Natural killer cell treated with Interleukin-12 subunit alpha and Interleukin-12 subunit beta and Interleukin-15 and Interleukin-18, amount 100 ng/mL, for 72 hours (primary cell): ENCODE results near the gene EGLN2. TPM values are rescaled to one million over a fixed set of nuclear protein-coding genes. Genes with fewer than 3 reads are reported as not detected.
"Not testable (repeated sequence)": the region's sequence is repeated elsewhere in the genome, so short reads cannot be mapped to it uniquely, and the experiment has no call there.

Experiments
- ATAC-seq, 2 donors: fragments of 150-1000 bp; cut with Tn5 transposase in 1 of 2; sonication (Bioruptor Pico), chemical (Tn5 transposase) in 1 of 2; 2 replicates each; pipeline ENCODE4 v1.10.0; 2021
- DNase-seq: peaks from one replicate; pipeline ENCODE4 v3.0.0; 2022; ENCODE audit warnings: low spot score
- H3K27ac Mint-ChIP-seq, 2 donors: 1 replicate in 1 of 2; 2 replicates in 1 of 2; pipeline ENCODE4 v1.8.0; 2022; ENCODE audit warnings: mixed read lengths in 2 of 2, mild to moderate bottlenecking in 1 of 2, moderate library complexity in 1 of 2
- H3K27me3 Mint-ChIP-seq, 2 donors: 1 replicate in 1 of 2; 2 replicates in 1 of 2; pipeline ENCODE4 v1.8.0; 2022; ENCODE audit warnings: mixed read lengths in 2 of 2
- H3K36me3 Mint-ChIP-seq: one replicate; pipeline ENCODE4 v1.8.0; 2022; ENCODE audit warnings: mixed read lengths
- H3K4me1 Mint-ChIP-seq, 2 donors: 1 replicate in 1 of 2; 2 replicates in 1 of 2; pipeline ENCODE4 v1.8.0; 2022; ENCODE audit warnings: low read depth in 2 of 2, mixed read lengths in 2 of 2, mild to moderate bottlenecking in 1 of 2
- H3K4me3 Mint-ChIP-seq: one replicate; pipeline ENCODE4 v1.8.0; 2022; ENCODE audit warnings: mixed read lengths
- H3K9me3 Mint-ChIP-seq: 2 replicates; pipeline ENCODE4 v1.8.0; 2022; ENCODE audit warnings: mixed read lengths
- total RNA-seq, 2 donors: library from RNA; stranded (reverse); gene quantifications; one replicate each; pipeline ENCODE4 v1.2.3, GENCODE V29; 2022

The EGLN2 gene
- total RNA-seq, 2 donors from 2014 or later: 119 to 136 TPM

DNA sequence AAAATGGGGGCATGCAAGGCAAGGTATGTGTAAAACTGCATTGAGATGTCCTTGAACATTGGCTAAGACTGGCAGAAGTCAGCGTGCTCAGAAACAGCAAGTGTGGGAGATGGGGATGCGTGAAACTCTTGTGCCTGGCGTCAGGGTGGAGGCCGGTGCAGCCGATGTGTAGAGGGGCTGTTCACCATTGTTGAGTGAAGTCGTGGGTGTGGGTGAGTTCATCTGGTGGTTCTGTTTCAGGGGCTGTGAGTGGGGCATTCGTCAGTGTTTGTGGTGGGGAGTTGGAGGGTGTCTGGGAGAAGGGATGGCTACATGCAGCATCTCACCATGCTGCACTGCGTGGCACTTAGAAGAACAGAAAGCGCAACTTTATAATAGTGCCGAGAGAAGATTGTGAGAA is 35.0 kb upstream of the EGLN2 start:
- Mint-ChIP-seq H3K36me3 (peaks cover 49% of the 10 kb centered on the region), H3K27me3 (no peaks in the 10 kb centered on the region), H3K27ac (peak overlapping the region; percentile 65 to 73), H3K4me3 (peak overlapping the region; percentile 42), H3K4me1 (peaks cover 43 to 47% of the 10 kb centered on the region in 2 donors), H3K9me3 (no peaks in the 10 kb centered on the region)
- DNase-seq (no peak), ATAC-seq (peak in 1 of 2 donors; percentile 41)

DNA sequence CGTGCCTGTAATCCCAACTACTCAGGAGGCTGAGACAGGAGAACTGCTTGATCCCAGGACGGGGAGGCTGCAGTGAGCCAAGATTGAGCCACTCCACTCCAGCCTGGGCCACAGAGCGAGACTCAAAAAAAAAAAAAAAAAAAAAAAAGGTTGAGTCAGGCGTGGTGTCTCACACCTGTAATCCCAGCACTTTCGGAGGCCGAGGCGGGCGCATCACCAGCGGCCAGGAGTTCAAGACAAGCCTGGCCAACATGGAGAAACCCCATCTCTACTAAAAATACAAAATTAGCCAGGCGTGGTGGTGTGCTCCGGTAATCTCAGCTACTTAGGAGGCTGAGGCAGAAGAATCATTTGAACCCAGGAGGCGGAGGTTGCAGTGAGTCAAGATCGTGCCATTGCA is 32.6 kb upstream of the EGLN2 start:
- Mint-ChIP-seq H3K27ac (peak overlapping the region in 1 of 2 donors; percentile 60), H3K4me1 (peaks cover 49 to 51% of the 10 kb centered on the region in 2 donors), H3K36me3 (peaks cover 31% of the 10 kb centered on the region)
- not testable (repeated sequence) for DNase-seq, H3K27me3 Mint-ChIP-seq, ATAC-seq, H3K9me3 Mint-ChIP-seq, H3K4me3 Mint-ChIP-seq

DNA sequence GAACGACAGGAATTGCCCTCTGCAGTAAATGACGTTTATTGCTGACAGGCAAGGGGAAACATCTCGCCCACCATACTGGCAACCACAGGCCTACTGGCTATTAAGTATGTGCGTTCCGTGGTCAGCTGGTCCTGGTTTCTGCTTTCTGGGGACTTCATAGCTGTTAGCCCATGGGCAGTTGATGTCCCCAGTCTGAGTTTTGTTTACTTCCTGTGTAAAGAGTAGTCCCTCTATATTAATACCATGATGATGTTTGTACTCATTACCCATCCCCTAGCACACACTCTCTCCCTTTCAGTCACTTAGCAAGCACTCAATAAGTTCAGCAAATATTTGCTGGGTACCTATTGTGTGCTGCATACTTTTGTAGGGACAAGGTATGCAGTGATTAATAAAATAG is 30.1 kb upstream of the EGLN2 start:
- DNase-seq: no peak
- H3K36me3 Mint-ChIP-seq: peaks cover 13% of the 10 kb centered on the region
- no peaks in the 10 kb centered on the region for H3K27me3 Mint-ChIP-seq
- ATAC-seq: peak in 1 of 2 donors; percentile 53
- H3K27ac Mint-ChIP-seq: peak overlapping the region; percentile 26 to 48
- H3K4me3 Mint-ChIP-seq: no peak overlapping the region
- no peaks in the 10 kb centered on the region for H3K9me3 Mint-ChIP-seq
- peaks cover 33 to 37% of the 10 kb centered on the region in 2 donors for H3K4me1 Mint-ChIP-seq

DNA sequence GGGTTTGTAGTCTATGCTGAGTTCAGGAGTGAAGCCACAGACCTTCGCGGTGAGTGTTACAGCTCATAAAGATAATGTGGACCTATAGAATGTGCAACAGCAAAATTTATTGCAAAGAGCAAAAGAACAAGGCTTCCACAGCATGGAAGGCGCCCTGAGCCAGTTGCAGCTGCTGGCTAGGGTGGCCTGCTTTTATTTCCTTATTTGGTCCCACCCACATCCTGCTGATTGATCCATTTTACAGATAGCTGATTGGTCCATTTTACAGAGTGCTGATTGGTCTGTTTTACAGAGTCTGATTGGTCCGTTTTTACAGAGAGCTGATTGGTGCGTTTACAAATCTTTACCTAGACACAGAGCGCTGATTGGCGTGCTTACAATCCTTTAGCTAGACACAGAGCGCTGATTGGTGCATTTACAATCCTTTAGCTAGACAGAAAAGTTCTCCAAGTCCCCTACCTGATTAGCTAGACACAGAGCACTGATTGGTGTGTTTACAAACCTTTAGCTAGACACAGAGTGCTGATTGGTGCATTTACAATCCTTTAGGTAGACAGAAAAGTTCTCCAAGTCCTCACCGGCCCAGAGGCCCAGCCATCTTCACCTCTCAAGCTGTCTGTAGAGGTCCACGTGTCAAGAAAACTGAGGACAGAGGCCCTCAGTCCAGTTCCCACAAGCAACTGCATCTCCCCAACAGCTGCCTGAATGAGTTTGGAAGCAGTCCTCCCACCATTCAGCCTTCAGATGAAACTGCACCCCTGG is 27.7 kb upstream of the EGLN2 start:
- not testable (repeated sequence) for H3K27me3 Mint-ChIP-seq, ATAC-seq, H3K9me3 Mint-ChIP-seq, H3K36me3 Mint-ChIP-seq, H3K4me3 Mint-ChIP-seq, DNase-seq
- peaks cover 34 to 40% of the 10 kb centered on the region in 2 donors for H3K4me1 Mint-ChIP-seq
- peak overlapping the region in 1 of 2 donors; percentile 79 for H3K27ac Mint-ChIP-seq

DNA sequence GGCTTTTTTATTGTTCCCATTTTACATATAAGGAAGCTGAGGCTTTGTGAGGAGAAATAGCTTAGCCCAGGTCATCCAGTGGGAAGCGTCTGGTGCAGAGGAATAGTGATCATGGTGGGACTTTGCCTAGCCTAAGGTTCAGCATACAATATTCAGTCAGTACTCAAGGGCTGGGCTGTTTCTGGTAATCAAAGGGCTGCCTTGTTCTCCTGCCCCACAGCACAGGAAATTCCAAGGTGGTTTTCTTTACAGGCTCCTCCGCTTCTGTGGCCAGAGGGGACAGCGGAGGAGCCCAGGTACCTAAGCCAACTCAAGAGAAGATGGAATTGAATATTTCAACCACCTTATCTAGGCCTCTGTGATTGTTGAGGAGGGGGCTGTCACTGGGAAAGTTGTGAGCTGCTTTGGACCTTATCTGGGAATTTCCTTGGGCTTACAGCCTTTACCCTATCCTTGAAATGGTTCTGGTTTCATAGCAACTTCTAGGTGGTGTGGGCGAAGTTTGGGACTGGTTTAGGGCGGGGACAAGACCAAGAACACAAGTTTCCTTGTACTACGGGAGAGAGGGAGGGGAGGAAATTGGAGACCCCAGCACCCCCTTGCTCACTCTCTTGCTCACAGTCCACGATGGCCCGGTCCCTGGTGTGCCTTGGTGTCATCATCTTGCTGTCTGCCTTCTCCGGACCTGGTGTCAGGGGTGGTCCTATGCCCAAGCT is 23.9 kb upstream of the EGLN2 start, which contains the start of gene MIA:
TSS of gene MIA (plus strand) at position 606 of the 716 bp plus-strand sequence. CDS start at position 628, 22 bp downstream.
- DNase-seq: no peak
- H3K9me3 Mint-ChIP-seq: no peaks in the 10 kb centered on the region
- ATAC-seq: no peak
- peaks cover under 1% of the 10 kb centered on the region for H3K36me3 Mint-ChIP-seq
- peak within 1 kb of the TSS; percentile 60 to 77 for H3K27ac Mint-ChIP-seq
- H3K27me3 Mint-ChIP-seq: no peaks in the 10 kb centered on the region
- peak within 1 kb of the TSS; percentile 28 for H3K4me3 Mint-ChIP-seq
- H3K4me1 Mint-ChIP-seq: peaks cover 52 to 57% of the 10 kb centered on the region in 2 donors

DNA sequence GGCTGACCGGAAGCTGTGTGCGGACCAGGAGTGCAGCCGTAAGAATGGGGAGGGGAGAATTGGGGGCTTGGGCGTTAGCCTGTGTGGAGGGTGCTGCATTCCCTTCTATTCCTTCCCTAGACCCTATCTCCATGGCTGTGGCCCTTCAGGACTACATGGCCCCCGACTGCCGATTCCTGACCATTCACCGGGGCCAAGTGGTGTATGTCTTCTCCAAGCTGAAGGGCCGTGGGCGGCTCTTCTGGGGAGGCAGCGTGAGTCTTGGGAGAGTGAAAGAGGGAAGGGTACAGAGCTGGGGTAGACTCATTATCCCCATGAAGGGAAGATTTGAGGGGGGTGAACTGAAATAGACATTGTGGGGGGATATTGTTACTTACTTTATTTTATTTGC is 23.4 kb upstream of the EGLN2 start:
- Mint-ChIP-seq H3K27me3 (no peaks in the 10 kb centered on the region), H3K27ac (peak overlapping the region; percentile 60 to 77), H3K9me3 (no peaks in the 10 kb centered on the region), H3K4me3 (peak overlapping the region; percentile 28), H3K4me1 (peaks cover 54 to 59% of the 10 kb centered on the region in 2 donors), H3K36me3 (peaks cover 6% of the 10 kb centered on the region)
- DNase-seq (no peak), ATAC-seq (no peak)

DNA sequence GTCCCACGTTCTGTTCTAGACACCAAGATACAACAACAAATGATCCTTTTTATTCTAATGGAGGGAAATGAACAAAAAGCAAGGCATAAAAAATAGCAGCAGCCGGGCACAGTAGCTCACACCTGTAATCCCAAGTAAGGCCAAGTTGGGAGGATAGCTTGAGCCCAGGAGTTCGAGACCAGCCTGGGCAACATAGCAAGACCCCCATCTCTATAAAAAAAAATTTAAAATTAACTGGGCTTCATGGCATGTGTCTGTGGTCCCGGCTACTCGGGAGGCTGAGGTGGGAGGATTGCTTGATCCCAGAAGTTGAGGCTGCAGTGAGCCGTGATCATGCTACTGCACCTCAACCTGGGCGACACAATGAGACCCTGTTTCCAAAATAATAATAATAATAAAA is 22.6 kb upstream of the EGLN2 start:
- peaks cover 54 to 62% of the 10 kb centered on the region in 2 donors for H3K4me1 Mint-ChIP-seq
- no peaks in the 10 kb centered on the region for H3K9me3 Mint-ChIP-seq
- no peaks in the 10 kb centered on the region for H3K27me3 Mint-ChIP-seq
- H3K27ac Mint-ChIP-seq: peak overlapping the region; percentile 77 to 99
- DNase-seq (no peak), ATAC-seq (no peak)
- H3K36me3 Mint-ChIP-seq: peaks cover 13% of the 10 kb centered on the region
- H3K4me3 Mint-ChIP-seq: peak overlapping the region; percentile 89

DNA sequence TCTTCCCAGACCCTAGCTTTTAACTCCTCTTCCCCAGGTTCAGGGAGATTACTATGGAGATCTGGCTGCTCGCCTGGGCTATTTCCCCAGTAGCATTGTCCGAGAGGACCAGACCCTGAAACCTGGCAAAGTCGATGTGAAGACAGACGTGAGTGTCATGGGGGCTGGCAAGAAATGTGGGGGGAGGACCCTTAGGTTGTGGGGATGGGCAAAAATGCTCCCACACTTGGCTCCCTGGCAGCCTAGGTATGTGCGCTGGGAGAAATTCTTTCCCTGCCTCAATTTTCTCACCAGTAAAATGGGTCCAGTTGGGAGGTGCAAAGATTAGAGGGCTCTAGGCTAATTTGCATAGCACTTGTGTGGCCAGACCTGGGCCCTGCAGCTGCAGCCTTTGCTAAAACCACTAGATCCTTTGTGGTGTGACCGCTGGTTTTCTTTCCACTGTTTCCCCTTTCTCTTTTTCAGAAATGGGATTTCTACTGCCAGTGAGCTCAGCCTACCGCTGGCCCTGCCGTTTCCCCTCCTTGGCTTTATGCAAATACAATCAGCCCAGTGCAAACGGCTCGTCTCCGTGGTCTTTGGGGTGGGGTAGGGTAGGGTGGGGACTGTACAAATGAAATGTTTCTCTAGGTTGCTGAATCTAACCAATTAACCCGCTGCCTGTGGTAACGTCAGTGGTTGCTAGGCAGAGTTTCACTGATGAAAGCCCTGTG is 21.9 kb upstream of the EGLN2 start:
- H3K27ac Mint-ChIP-seq: peak overlapping the region; percentile 77 to 99
- peak; percentile 78 to 81 for ATAC-seq

DNA sequence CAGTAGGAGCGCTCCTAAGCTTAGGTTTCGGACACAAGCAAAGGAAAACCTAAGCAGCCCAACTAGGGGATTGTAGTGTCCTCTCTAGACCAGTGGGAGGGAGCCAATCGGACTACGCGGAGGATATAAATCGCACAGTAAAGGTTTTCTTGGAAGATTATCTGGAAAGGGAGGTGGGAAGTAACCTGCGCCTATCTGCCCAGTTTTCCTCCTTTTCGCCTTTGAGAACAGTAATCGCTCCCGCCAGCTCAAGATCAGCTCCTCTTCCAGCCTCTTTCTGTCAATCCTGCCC is 21.4 kb upstream of the EGLN2 start:
- Mint-ChIP-seq H3K4me3 (peak overlapping the region; percentile 89), H3K9me3 (no peaks in the 10 kb centered on the region), H3K36me3 (peaks cover 21% of the 10 kb centered on the region), H3K27ac (peak overlapping the region; percentile 77 to 99), H3K4me1 (peaks cover 55 to 66% of the 10 kb centered on the region in 2 donors), H3K27me3 (no peaks in the 10 kb centered on the region)
- DNase-seq (no peak), ATAC-seq (no peak)

More for the DNA sequence above, 21.9 kb upstream of the EGLN2 start:
- Mint-ChIP-seq H3K4me1 (peaks cover 53 to 64% of the 10 kb centered on the region in 2 donors), H3K9me3 (no peaks in the 10 kb centered on the region), H3K27me3 (no peaks in the 10 kb centered on the region), H3K36me3 (peaks cover 18% of the 10 kb centered on the region), H3K4me3 (peak overlapping the region; percentile 89)
- peak; percentile 94 for DNase-seq

DNA sequence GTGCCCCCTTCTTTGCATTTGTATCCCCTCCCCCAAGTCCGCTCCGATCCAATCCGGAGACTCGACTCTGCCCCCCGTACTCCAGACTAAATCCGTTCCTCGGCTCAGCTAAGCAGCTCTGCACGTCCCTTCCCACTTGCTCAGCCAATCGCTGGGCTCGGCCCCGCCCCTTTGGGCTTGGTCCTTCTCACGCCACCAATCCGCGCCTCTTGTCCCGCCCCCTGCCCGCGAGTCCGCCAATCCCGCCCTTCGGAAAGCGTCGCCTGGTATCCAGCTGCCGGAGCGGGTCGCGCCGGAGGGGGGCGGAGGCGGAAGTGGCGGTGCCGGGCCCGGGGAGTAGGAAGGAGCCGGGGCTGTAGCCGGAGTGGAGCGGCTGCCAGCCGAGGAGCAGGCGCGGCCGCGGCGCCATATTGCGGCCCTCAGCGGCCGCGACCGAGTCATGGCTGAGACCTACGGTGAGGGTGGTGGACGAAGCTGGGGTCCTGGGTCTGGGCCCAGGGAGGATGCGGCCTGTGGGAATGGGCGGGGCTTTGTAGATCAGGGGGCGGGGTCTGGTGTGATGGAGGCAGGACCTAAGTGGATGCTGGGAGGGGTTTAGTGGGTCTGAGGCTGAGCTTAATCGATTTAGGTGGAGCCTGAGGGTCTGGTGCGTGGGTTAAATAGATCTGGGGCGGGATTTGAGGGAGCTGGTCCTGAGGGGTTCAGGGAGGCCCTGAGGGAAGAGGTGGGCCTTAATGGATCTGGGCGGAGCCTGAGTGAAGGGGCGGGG is 20.9 kb upstream of the EGLN2 start, which contains the start of gene RAB4B:
TSS of gene RAB4B (plus strand) at position 311 of the 769 bp plus-strand sequence. CDS start at position 440, 129 bp downstream.
- Mint-ChIP-seq H3K9me3 (no peaks in the 10 kb centered on the region), H3K27ac (peak within 1 kb of the TSS; percentile 77 to 99), H3K4me1 (peaks cover 55 to 67% of the 10 kb centered on the region in 2 donors), H3K4me3 (peak within 1 kb of the TSS; percentile 89), H3K36me3 (peaks cover 21% of the 10 kb centered on the region), H3K27me3 (no peaks in the 10 kb centered on the region)
- ATAC-seq (peak; percentile 88 to 89), DNase-seq (peak; percentile 100)

DNA sequence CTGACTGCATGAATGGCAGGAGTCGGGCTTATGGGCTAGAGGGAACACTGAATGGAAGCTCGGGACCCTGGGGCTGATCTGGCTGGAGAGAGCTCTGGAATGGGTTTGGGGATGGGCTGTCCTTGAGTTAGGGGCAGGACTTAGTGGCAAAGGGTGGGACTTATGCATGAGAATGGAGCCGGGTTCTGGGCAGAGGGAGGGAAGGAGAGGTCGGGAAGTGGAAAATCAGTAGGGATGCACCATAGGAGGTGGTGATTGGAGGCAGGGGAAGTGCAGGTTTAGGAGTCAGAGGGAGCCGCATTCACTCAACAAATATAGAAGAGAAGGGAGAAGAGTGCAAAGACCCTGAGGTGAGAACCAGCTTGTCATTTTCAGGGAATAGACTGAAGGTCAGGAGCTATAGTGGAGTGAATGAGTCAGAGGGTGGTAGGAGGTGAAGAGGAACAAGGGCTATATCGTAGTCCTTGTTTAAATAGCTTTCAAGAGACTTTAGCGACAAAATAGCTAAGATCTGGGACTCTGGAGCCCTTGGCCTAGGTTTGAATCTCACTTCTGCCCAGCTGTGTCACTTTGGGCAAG is 20.2 kb upstream of the EGLN2 start:
- DNase-seq (no peak), ATAC-seq (no peak)
- H3K27me3 Mint-ChIP-seq: no peaks in the 10 kb centered on the region
- peaks cover 21% of the 10 kb centered on the region for H3K36me3 Mint-ChIP-seq
- peaks cover 59 to 72% of the 10 kb centered on the region in 2 donors for H3K4me1 Mint-ChIP-seq
- peak overlapping the region; percentile 77 to 99 for H3K27ac Mint-ChIP-seq
- peak overlapping the region; percentile 89 for H3K4me3 Mint-ChIP-seq
- H3K9me3 Mint-ChIP-seq: no peaks in the 10 kb centered on the region

DNA sequence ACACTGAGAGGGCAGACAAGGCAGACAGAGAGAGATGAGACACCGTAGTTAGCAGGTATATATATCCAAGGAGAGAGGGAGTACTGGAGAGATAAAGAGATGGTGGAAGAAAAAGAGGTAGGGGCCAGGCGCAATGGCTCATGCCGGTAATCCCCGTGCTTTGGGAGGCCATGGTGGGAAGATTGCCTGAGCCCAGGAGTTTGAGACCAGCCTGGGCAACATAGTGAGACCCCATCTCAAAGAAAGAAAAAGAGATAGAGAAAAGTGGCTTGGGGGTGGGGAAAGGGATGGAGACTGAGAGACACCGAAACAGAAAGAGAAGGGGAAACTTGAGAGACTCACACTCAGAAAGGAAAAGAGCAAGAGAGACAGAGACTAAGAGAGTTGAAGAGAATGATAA is 18.4 kb upstream of the EGLN2 start:
- Mint-ChIP-seq H3K36me3 (peaks cover 21% of the 10 kb centered on the region), H3K9me3 (no peaks in the 10 kb centered on the region), H3K4me1 (peaks cover 53 to 67% of the 10 kb centered on the region in 2 donors), H3K4me3 (peak overlapping the region; percentile 89), H3K27me3 (no peaks in the 10 kb centered on the region), H3K27ac (peak overlapping the region; percentile 84 to 86)
- DNase-seq (no peak), ATAC-seq (no peak)

DNA sequence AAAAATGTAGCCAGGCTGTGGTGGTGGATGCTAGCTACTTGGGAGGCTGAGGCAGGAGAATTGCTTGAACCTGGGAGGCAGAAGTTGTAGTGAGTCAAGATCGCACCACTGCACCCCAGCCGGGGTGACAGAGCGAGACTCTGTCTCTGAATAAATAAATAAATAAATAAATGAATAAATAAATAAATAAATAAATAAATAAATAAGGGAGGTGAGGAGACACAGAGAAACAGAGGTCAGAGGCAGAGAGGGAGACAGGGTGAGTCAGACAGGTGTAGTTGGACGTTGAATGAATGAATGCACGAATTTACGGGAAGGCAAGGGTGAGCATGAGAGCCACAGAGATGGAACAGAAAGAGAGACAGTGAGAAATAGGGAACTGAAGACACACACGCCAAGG is 17.9 kb upstream of the EGLN2 start:
- peaks cover 21% of the 10 kb centered on the region for H3K36me3 Mint-ChIP-seq

More for the DNA sequence above, 17.9 kb upstream of the EGLN2 start:
- no peaks in the 10 kb centered on the region for H3K27me3 Mint-ChIP-seq
- peak overlapping the region; percentile 89 for H3K4me3 Mint-ChIP-seq
- H3K27ac Mint-ChIP-seq: peak overlapping the region; percentile 84 to 86
- DNase-seq (no peak), ATAC-seq (no peak)
- H3K9me3 Mint-ChIP-seq: no peaks in the 10 kb centered on the region
- peaks cover 52 to 63% of the 10 kb centered on the region in 2 donors for H3K4me1 Mint-ChIP-seq
